ENCODE measurements around the gene CNGB1.

CNGB1 gene

GRCh38 chr16:57952909-57953308 is 18.0 kb downstream of the CNGB1 start:
- Histone ChIP-seq H3K36me3 (no peaks in the 10 kb centered on the region), H3K9me3 (ENCODE audit: severe bottlenecking) (no peaks in the 10 kb centered on the region), H3K27me3 (ENCODE audit: insufficient read depth, low read depth, severe bottlenecking) (no peaks in the 10 kb centered on the region), H3K4me3 (ENCODE audit: low read depth, low read length) (no peak overlapping the region), H3K27ac (no peak overlapping the region)
- no peak for TF ChIP-seq CTCF (IDR thresholded peaks at IDR 0.05; ENCODE audit: low read depth, low read length)
- DNase-seq: no peak

- no peak for DNase-seq
- no peak overlapping the region for H3K4me3 ChIP-seq (ENCODE audit: low read depth, low read length)
- no peak for TF ChIP-seq CTCF (IDR thresholded peaks at IDR 0.05; ENCODE audit: low read depth, low read length)
Observed at GRCh38 chr16:57951204-57951960, 19.5 kb downstream of the CNGB1 start.

GRCh38 chr16:57950382-57950781 is 20.5 kb downstream of the CNGB1 start:
- Histone ChIP-seq H3K36me3 (no peaks in the 10 kb centered on the region), H3K4me3 (ENCODE audit: low read depth, low read length) (no peak overlapping the region), H3K9me3 (ENCODE audit: severe bottlenecking) (no peaks in the 10 kb centered on the region), H3K27me3 (ENCODE audit: insufficient read depth, low read depth, severe bottlenecking) (no peaks in the 10 kb centered on the region), H3K27ac (no peak overlapping the region)
- no peak for DNase-seq
- no peak for TF ChIP-seq CTCF (IDR thresholded peaks at IDR 0.05; ENCODE audit: low read depth, low read length)

More at GRCh38 chr16:57951204-57951960, 19.5 kb downstream of the CNGB1 start:
- Histone ChIP-seq H3K27ac (no peak overlapping the region), H3K27me3 (ENCODE audit: insufficient read depth, low read depth, severe bottlenecking) (no peaks in the 10 kb centered on the region), H3K9me3 (ENCODE audit: severe bottlenecking) (no peaks in the 10 kb centered on the region), H3K36me3 (no peaks in the 10 kb centered on the region)

- H3K4me3 ChIP-seq (ENCODE audit: low read depth, low read length): no peak overlapping the region
- H3K9me3 ChIP-seq (ENCODE audit: severe bottlenecking): no peaks in the 10 kb centered on the region
- DNase-seq: no peak
- H3K36me3 ChIP-seq: no peaks in the 10 kb centered on the region
- no peak for TF ChIP-seq CTCF (IDR thresholded peaks at IDR 0.05; ENCODE audit: low read depth, low read length)
- no peak overlapping the region for H3K27ac ChIP-seq
- H3K27me3 ChIP-seq (ENCODE audit: insufficient read depth, low read depth, severe bottlenecking): no peaks in the 10 kb centered on the region
Observed at GRCh38 chr16:57949595-57950238, 21.2 kb downstream of the CNGB1 start.

- Histone ChIP-seq H3K9me3 (ENCODE audit: severe bottlenecking) (no peaks in the 10 kb centered on the region), H3K27me3 (ENCODE audit: insufficient read depth, low read depth, severe bottlenecking) (no peaks in the 10 kb centered on the region), H3K27ac (no peak overlapping the region), H3K36me3 (no peaks in the 10 kb centered on the region), H3K4me3 (ENCODE audit: low read depth, low read length) (no peak overlapping the region)
- no peak for TF ChIP-seq CTCF (IDR thresholded peaks at IDR 0.05; ENCODE audit: low read depth, low read length)
- DNase-seq: no peak
Observed at GRCh38 chr16:57949013-57949412, 21.9 kb downstream of the CNGB1 start.
